Measurements from ENCODE around the gene EN2.
"Not testable (repeated sequence)": the region's sequence is repeated elsewhere in the genome, so short reads cannot be mapped to it uniquely, and the experiment has no call there.

The EN2 gene

DNA sequence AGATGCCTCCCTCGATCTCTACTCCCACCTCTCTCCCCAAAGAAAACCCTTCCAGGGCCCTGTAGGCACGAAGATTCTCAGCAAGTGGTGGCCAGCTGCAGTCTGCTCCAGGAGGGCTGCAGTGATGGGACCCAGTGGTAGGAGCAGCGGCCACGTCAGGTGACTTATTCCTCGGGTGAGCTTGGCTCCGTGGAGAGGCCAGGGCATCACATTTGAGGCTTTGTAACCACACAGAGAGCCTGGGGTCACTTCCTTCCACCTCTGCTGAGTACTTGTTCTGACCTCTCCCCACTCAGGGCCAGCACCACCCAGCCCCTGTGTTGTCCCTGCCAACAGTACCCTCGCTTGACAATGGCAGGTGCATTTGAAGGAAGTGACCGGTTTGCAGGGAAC is 17.9 kb upstream of the EN2 start:
- TF ChIP-seq, protein P1, sequence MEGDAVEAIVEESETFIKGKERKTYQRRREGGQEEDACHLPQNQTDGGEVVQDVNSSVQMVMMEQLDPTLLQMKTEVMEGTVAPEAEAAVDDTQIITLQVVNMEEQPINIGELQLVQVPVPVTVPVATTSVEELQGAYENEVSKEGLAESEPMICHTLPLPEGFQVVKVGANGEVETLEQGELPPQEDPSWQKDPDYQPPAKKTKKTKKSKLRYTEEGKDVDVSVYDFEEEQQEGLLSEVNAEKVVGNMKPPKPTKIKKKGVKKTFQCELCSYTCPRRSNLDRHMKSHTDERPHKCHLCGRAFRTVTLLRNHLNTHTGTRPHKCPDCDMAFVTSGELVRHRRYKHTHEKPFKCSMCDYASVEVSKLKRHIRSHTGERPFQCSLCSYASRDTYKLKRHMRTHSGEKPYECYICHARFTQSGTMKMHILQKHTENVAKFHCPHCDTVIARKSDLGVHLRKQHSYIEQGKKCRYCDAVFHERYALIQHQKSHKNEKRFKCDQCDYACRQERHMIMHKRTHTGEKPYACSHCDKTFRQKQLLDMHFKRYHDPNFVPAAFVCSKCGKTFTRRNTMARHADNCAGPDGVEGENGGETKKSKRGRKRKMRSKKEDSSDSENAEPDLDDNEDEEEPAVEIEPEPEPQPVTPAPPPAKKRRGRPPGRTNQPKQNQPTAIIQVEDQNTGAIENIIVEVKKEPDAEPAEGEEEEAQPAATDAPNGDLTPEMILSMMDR (conservative IDR thresholded peaks at IDR 0.05; ENCODE audit: low read depth, low read length) = no peak
- Histone ChIP-seq H3K4me3 (IDR thresholded peaks at IDR 0.05; ENCODE audit: insufficient read depth, low read depth, low read length) (no peak overlapping the region), H3K4me2 (no peak overlapping the region), H3K9ac (no peak overlapping the region), H3K36me3 (ENCODE audit: insufficient read depth) (no peaks in the 10 kb centered on the region), H3K79me2 (ENCODE audit: insufficient read depth, low read depth) (no peaks in the 10 kb centered on the region), H3K27ac (no peak overlapping the region), H4K20me1 (ENCODE audit: insufficient read depth) (no peaks in the 10 kb centered on the region), H2AFZ (ENCODE audit: low read depth) (no peak overlapping the region), H3K27me3 (ENCODE audit: insufficient read depth, low read depth) (peaks cover 21% of the 10 kb centered on the region; the same call in 1 of the 2 replicates), H3K4me1 (ENCODE audit: low read depth, poor library complexity, severe bottlenecking) (no peaks in the 10 kb centered on the region)

DNA sequence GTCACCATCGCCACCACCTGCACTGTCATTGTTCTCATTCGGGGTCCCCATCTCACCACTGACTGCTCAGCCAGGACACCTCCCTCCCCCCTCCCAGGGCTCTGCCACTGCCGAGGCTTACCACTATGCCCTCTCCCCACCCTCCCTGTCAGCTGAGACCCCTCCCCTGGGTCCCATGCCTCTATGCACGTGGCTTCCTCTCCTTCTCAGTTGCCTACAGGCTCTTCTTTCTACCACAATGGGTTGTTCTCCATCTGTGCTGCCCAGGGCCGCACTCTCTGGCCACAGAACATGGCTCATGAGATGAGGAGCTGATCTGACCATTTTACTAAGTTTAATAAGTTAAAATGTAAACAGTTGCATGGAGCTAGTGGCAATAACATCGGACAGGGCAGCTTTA is 16.1 kb upstream of the EN2 start:
- Histone ChIP-seq H3K79me2 (ENCODE audit: insufficient read depth, low read depth) (no peaks in the 10 kb centered on the region), H3K4me1 (ENCODE audit: low read depth, poor library complexity, severe bottlenecking) (no peaks in the 10 kb centered on the region), H3K36me3 (ENCODE audit: insufficient read depth) (no peaks in the 10 kb centered on the region), H2AFZ (ENCODE audit: low read depth) (no peak overlapping the region), H3K4me3 (IDR thresholded peaks at IDR 0.05; ENCODE audit: insufficient read depth, low read depth, low read length) (no peak overlapping the region), H4K20me1 (ENCODE audit: insufficient read depth) (no peaks in the 10 kb centered on the region), H3K4me2 (no peak overlapping the region), H3K9ac (no peak overlapping the region), H3K27ac (no peak overlapping the region), H3K27me3 (ENCODE audit: insufficient read depth, low read depth) (peaks cover 21% of the 10 kb centered on the region; the same call in 1 of the 2 replicates)
- TF ChIP-seq, protein P1 (conservative IDR thresholded peaks at IDR 0.05; ENCODE audit: low read depth, low read length) = no peak

DNA sequence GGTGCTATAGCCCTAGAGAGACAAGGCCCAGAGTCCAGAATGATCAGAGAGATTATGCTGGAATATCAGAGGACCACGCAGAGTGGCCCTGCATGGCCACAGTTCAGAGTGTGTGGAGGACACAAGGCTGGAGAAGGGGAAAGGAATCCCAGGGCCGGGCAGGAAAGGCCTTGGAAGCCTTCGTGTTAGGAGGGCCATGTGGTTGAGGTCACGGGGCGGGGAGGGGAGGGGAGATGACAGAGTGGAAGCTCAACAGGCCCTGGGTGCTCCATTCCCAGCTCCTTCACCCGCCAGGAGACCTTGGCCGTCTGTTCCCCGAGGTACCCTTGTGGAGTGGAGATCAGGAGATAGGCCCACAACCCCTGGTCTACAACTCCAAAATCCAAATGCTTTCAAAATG is 13.2 kb upstream of the EN2 start:
- H2AFZ ChIP-seq (ENCODE audit: low read depth) = no peak overlapping the region
- H3K36me3 ChIP-seq (ENCODE audit: insufficient read depth) = no peaks in the 10 kb centered on the region
- no peak overlapping the region for H3K4me2 ChIP-seq
- H3K4me1 ChIP-seq (ENCODE audit: low read depth, poor library complexity, severe bottlenecking) = no peaks in the 10 kb centered on the region
- no peaks in the 10 kb centered on the region for H4K20me1 ChIP-seq (ENCODE audit: insufficient read depth)
- no peak overlapping the region for H3K4me3 ChIP-seq (IDR thresholded peaks at IDR 0.05; ENCODE audit: insufficient read depth, low read depth, low read length)
- TF ChIP-seq, protein P1 (conservative IDR thresholded peaks at IDR 0.05; ENCODE audit: low read depth, low read length) = no peak
- peaks cover 7% of the 10 kb centered on the region; the same call in 1 of the 2 replicates for H3K27me3 ChIP-seq (ENCODE audit: insufficient read depth, low read depth)
- no peak overlapping the region for H3K9ac ChIP-seq
- no peaks in the 10 kb centered on the region for H3K79me2 ChIP-seq (ENCODE audit: insufficient read depth, low read depth)
- no peak overlapping the region for H3K27ac ChIP-seq

DNA sequence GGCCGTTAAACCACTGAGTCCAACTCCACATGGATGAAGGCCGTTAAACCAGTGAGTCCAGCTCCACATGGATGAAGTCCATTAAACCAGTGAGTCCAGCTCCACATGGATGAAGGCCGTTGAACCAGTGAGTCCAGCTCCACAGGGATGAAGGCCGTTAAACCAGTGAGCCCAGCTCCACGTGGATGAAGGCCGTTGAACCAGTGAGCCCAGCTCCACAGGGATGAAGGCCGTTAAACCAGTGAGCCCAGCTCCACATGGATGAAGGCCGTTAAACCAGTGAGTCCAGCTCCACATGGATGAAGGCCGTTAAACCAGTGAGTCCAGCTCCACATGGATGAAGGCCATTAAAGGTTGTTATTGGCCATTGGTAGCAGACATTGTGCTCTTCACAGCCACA is 12.3 kb upstream of the EN2 start:
- H3K27me3 ChIP-seq (ENCODE audit: insufficient read depth, low read depth); H3K4me2 ChIP-seq; H2AFZ ChIP-seq (ENCODE audit: low read depth); H4K20me1 ChIP-seq (ENCODE audit: insufficient read depth); H3K27ac ChIP-seq; H3K4me1 ChIP-seq (ENCODE audit: low read depth, poor library complexity, severe bottlenecking); H3K9ac ChIP-seq; H3K4me3 ChIP-seq (IDR thresholded peaks at IDR 0.05; ENCODE audit: insufficient read depth, low read depth, low read length); H3K36me3 ChIP-seq (ENCODE audit: insufficient read depth); H3K79me2 ChIP-seq (ENCODE audit: insufficient read depth, low read depth): not testable (repeated sequence)

DNA sequence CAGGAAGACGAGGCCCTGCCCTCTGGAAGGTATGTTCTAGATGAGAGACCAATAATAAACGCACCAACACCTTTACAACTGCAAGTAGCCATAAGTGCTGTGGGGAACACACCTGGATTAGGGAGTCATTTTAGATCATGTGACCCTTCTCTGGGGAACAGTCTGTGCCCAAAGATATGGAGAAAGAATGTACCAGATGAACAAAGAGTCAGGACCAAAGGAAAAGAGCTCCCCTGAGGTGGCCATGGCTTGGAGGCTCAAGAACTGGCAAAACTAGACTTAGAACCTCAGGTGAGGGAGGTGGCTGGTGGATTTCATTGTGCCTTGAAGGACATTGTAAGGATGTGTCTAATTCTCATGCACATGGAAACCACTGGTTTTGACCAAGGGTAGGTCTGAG is 10.3 kb upstream of the EN2 start:
- TF ChIP-seq, protein P1 (conservative IDR thresholded peaks at IDR 0.05; ENCODE audit: low read depth, low read length) = no peak
- Histone ChIP-seq H3K79me2 (ENCODE audit: insufficient read depth, low read depth) (no peaks in the 10 kb centered on the region), H3K36me3 (ENCODE audit: insufficient read depth) (no peaks in the 10 kb centered on the region), H4K20me1 (ENCODE audit: insufficient read depth) (no peaks in the 10 kb centered on the region), H3K4me2 (no peak overlapping the region), H3K9ac (no peak overlapping the region), H3K4me3 (IDR thresholded peaks at IDR 0.05; ENCODE audit: insufficient read depth, low read depth, low read length) (no peak overlapping the region), H3K27ac (no peak overlapping the region), H2AFZ (ENCODE audit: low read depth) (no peak overlapping the region), H3K27me3 (ENCODE audit: insufficient read depth, low read depth) (peaks cover 26% of the 10 kb centered on the region; the same call in 1 of the 2 replicates), H3K4me1 (ENCODE audit: low read depth, poor library complexity, severe bottlenecking) (no peaks in the 10 kb centered on the region)

Data from KMS-11 (cell line).